H1 (cell line): ENCODE data around the gene CMBL. TPM values are rescaled to one million over a fixed set of nuclear protein-coding genes. Genes with fewer than 3 reads are reported as not detected.
"Not testable (repeated sequence)": the region's sequence is repeated elsewhere in the genome, so short reads cannot be mapped to it uniquely, and the experiment has no call there.

Experiments used
- CTCF ChIA-PET: fragments of 300-600 bp; sonication (Branson Sonifier 250); formaldehyde crosslinking; loops from one replicate; lab custom pipeline; 2021; ENCODE audit not compliant: partially characterized antibody; lab: Charles Lee
- POLR2A ChIA-PET: fragments of 300-600 bp; sonication (Branson Sonifier 250); formaldehyde crosslinking; loops from one replicate; lab custom pipeline; 2021; ENCODE audit warnings: inconsistent platforms; ENCODE audit not compliant: partially characterized antibody; lab: Charles Lee
- DNase-seq, 2 experiments: peaks; one replicate each; pipeline versions ENCODE4 v3.0.0 to v3.0.0-alpha.2; 2010 to 2022; ENCODE audit warnings: low spot score in 2 of 2, low read depth in 1 of 2, mixed read lengths in 1 of 2
- FAIRE-seq: peaks from 2 replicates; lab custom pipeline; 2011; peaks lifted over from hg19 to GRCh38; lab: Jason Lieb, UNC
- H2AFZ ChIP-seq: 2 replicates; pipeline ENCODE4 v1.8.1; 2012; ENCODE audit warnings: low read length, inconsistent platforms
- H2AK5ac ChIP-seq: 2 replicates; pipeline ENCODE4 v1.6.1; 2013; ENCODE audit warnings: low read depth, low read length
- H2BK120ac ChIP-seq: replicated peaks from 2 replicates; pipeline ENCODE3; 2013; ENCODE audit warnings: low read depth, low read length, inconsistent platforms
- H2BK12ac ChIP-seq: 2 replicates; pipeline ENCODE4 v1.6.1; 2013; ENCODE audit warnings: low read depth, low read length
- H2BK15ac ChIP-seq: 2 replicates; pipeline ENCODE4 v1.6.1; 2013; ENCODE audit warnings: low read length
- H2BK20ac ChIP-seq: 2 replicates; pipeline ENCODE4 v1.6.1; 2013; ENCODE audit warnings: low read length
- H2BK5ac ChIP-seq: 2 replicates; pipeline ENCODE4 v1.6.1; 2013; ENCODE audit warnings: low read depth, low read length
- H3K14ac ChIP-seq: 2 replicates; pipeline ENCODE4 v1.6.1; 2013; ENCODE audit warnings: inconsistent platforms; ENCODE audit not compliant: insufficient read length
- H3K18ac ChIP-seq: 2 replicates; pipeline ENCODE4 v1.6.1; 2013; ENCODE audit warnings: low read length; ENCODE audit errors: extremely low read depth
- H3K23ac ChIP-seq: 2 replicates; pipeline ENCODE4 v1.6.1; 2013; ENCODE audit warnings: inconsistent platforms; ENCODE audit not compliant: insufficient read length
- H3K23me2 ChIP-seq: 2 replicates; pipeline ENCODE4 v1.6.1; 2013; ENCODE audit warnings: low read depth, low read length
- H3K27ac ChIP-seq: 2 replicates; pipeline ENCODE4 v1.6.1; 2011; ENCODE audit warnings: low read depth, low read length, inconsistent platforms
- H3K27me3 ChIP-seq, 4 experiments: replicated peaks in 1 of 4; 1 replicate in 1 of 4; 2 replicates in 3 of 4; pipeline versions ENCODE4 v1.6.1 to v1.8.1; 2011 to 2013; ENCODE audit warnings: low read length in 3 of 4, mild to moderate bottlenecking in 3 of 4, inconsistent platforms in 2 of 4, mixed read lengths in 2 of 4, moderate library complexity in 1 of 4; ENCODE audit not compliant: control insufficient read depth in 3 of 4, insufficient read depth in 3 of 4; ENCODE audit errors: extremely low read depth in 1 of 4
- H3K36me3 ChIP-seq, 4 experiments: 2 replicates each; pipeline versions ENCODE4 v1.6.1 to v1.8.1; 2011 to 2013; ENCODE audit warnings: mild to moderate bottlenecking in 4 of 4, low read length in 3 of 4, moderate library complexity in 2 of 4, control low read depth in 1 of 4, inconsistent platforms in 1 of 4; ENCODE audit not compliant: insufficient read depth in 4 of 4, control insufficient read depth in 2 of 4
- H3K4ac ChIP-seq: replicated peaks from 2 replicates; pipeline ENCODE3; 2013; ENCODE audit warnings: low read length, low read depth, mixed read lengths, inconsistent platforms; ENCODE audit not compliant: insufficient read length
- H3K4me1 ChIP-seq, 4 experiments: replicated peaks in 1 of 4; 1 replicate in 1 of 4; 2 replicates in 3 of 4; pipeline versions ENCODE4 v1.6.1 to v1.8.1; 2011 to 2013; ENCODE audit warnings: low read length in 3 of 4, inconsistent platforms in 2 of 4, mixed read lengths in 1 of 4; ENCODE audit not compliant: insufficient read depth in 4 of 4, control insufficient read depth in 3 of 4
- H3K4me2 ChIP-seq, 2 experiments: 2 replicates each; pipeline versions ENCODE4 v1.6.1 to v1.8.1; 2011 to 2013; ENCODE audit warnings: low read depth in 2 of 2, low read length in 2 of 2, control low read depth in 1 of 2, inconsistent platforms in 1 of 2, mild to moderate bottlenecking in 1 of 2; ENCODE audit not compliant: insufficient read depth in 1 of 2
- H3K4me3 ChIP-seq, 4 experiments: fragments of 200-600, 300-600 bp in 1 of 4; sonication (generic), shearing (Covaris generic), sonication (Bioruptor Twin) in 1 of 4; 2 replicates each; pipeline versions ENCODE4 v1.5.1 to v1.8.1; 2011 to 2016; ENCODE audit warnings: low read length in 4 of 4, low read depth in 3 of 4, control low read depth in 2 of 4, inconsistent platforms in 2 of 4, mild to moderate bottlenecking in 2 of 4, mixed read lengths in 1 of 4, moderate library complexity in 1 of 4; ENCODE audit not compliant: insufficient read depth in 2 of 4; ENCODE audit errors: extremely low read depth in 1 of 4
- H3K56ac ChIP-seq: replicated peaks from 2 replicates; pipeline ENCODE3; 2013; ENCODE audit warnings: low read depth, mild to moderate bottlenecking, mixed read lengths, low read length, inconsistent platforms; ENCODE audit not compliant: insufficient read length
- H3K79me1 ChIP-seq: 2 replicates; pipeline ENCODE4 v1.6.1; 2013; ENCODE audit warnings: low read depth, low read length, control low read depth
- H3K79me2 ChIP-seq, 2 experiments: 2 replicates each; pipeline versions ENCODE4 v1.6.1 to v1.8.1; 2012 to 2013; ENCODE audit warnings: low read length in 2 of 2, mild to moderate bottlenecking in 2 of 2, inconsistent platforms in 1 of 2; ENCODE audit not compliant: insufficient read depth in 2 of 2, control insufficient read depth in 1 of 2
- H3K9ac ChIP-seq, 4 experiments: replicated peaks in 1 of 4; 1 replicate in 1 of 4; 2 replicates in 3 of 4; pipeline versions ENCODE4 v1.6.1 to v1.8.1; 2011 to 2013; ENCODE audit warnings: low read depth in 3 of 4, low read length in 3 of 4, control low read depth in 2 of 4, mild to moderate bottlenecking in 2 of 4, moderate library complexity in 2 of 4, inconsistent platforms in 1 of 4; ENCODE audit errors: extremely low read depth in 1 of 4
- H3K9me3 ChIP-seq, 2 experiments: 2 replicates each; pipeline versions ENCODE4 v1.6.1 to v1.8.1; 2012 to 2013; ENCODE audit warnings: mild to moderate bottlenecking in 2 of 2, moderate library complexity in 2 of 2, control low read depth in 1 of 2, inconsistent platforms in 1 of 2, low read depth in 1 of 2, low read length in 1 of 2, mixed read lengths in 1 of 2; ENCODE audit not compliant: insufficient read depth in 2 of 2
- H4K20me1 ChIP-seq, 2 experiments: replicated peaks in 1 of 2; 2 replicates each; pipeline versions ENCODE3 to v1.8.1; 2011 to 2013; ENCODE audit warnings: inconsistent platforms in 2 of 2, low read length in 2 of 2, mild to moderate bottlenecking in 1 of 2; ENCODE audit not compliant: insufficient read depth in 2 of 2, control insufficient read depth in 1 of 2
- H4K5ac ChIP-seq: 2 replicates; pipeline ENCODE4 v1.6.1; 2013; ENCODE audit warnings: low read length, low read depth, mixed read lengths, inconsistent platforms; ENCODE audit not compliant: insufficient read length
- H4K8ac ChIP-seq: 2 replicates; pipeline ENCODE4 v1.8.0; 2013; ENCODE audit warnings: mild to moderate bottlenecking, moderate library complexity, low read length, inconsistent platforms; ENCODE audit not compliant: insufficient read depth; ENCODE audit errors: extremely low read depth
- H4K91ac ChIP-seq: replicated peaks from 2 replicates; pipeline ENCODE3; 2013; ENCODE audit warnings: low read length, mixed read lengths, inconsistent platforms; ENCODE audit not compliant: insufficient read length
- WGBS, 2 experiments: shearing (Covaris generic) in 1 of 2; methylation state at CpG; one replicate each; pipeline versions ENCODE4 v1.1.6 to v1.1.7; 2013 to 2015; ENCODE audit warnings: low lambda C conversion rate in 2 of 2, mixed read lengths in 2 of 2, inconsistent platforms in 1 of 2, low coverage in 1 of 2, missing lambda C conversion rate in 1 of 2; ENCODE audit not compliant: insufficient replicate concordance in 2 of 2, insufficient coverage in 1 of 2, insufficient read length in 1 of 2; ENCODE audit errors: extremely low coverage in 1 of 2, missing lambda C conversion rate in 1 of 2; 5-methylcytosine and 5-hydroxymethylcytosine counted together
- polyA plus RNA-seq, 7 experiments: library from polyadenylated mRNA; depleted of rRNA in 3 of 7; stranded (reverse) in 5 of 7; unstranded in 2 of 7; fragments of >200 nt in 5 of 7; fragments of 200-250 nt in 2 of 7; gene quantifications; 1 replicate in 5 of 7; 2 replicates in 1 of 7; 4 replicates in 1 of 7; pipeline versions ENCODE4 v1.2.1 to v1.2.3, GENCODE V29; 2011 to 2013; ENCODE audit warnings: missing spikeins in 2 of 7, mixed read lengths in 2 of 7
- total RNA-seq: library from RNA; stranded (reverse); fragmentation: NEBNext Ultra II Directional; extraction: Animal tissue kit (Norgen Biotek cat#: 25700); gene quantifications from 2 replicates; pipeline ENCODE4 v1.2.1, GENCODE V29; 2021

The CMBL gene
- total and polyA plus RNA-seq, 2 of the 8 experiments (the other 6 are each of a cell fraction or from before 2014, with no cell fraction given) = 27.9 to 32.1 TPM

GRCh38 chr5:10285362-10285761 is 22.3 kb downstream of the CMBL start:
- CTCF ChIA-PET = interaction anchor here (1.3 to 4.8 kb wide), 5 partner anchors 19 to 138 kb away, joined by 3 to 28 read pairs (median 6); partner anchors contain the start of gene MARCHF6
- POLR2A ChIA-PET, H2BK5ac ChIP-seq: not testable (repeated sequence)

More at GRCh38 chr5:10285362-10285761, 22.3 kb downstream of the CMBL start:
- not testable (repeated sequence) for H3K27ac ChIP-seq, H3K56ac ChIP-seq, FAIRE-seq, H4K8ac ChIP-seq, H3K4me1 ChIP-seq, H3K14ac ChIP-seq, H2BK15ac ChIP-seq, H4K91ac ChIP-seq, H3K4me3 ChIP-seq, H4K20me1 ChIP-seq, H2BK12ac ChIP-seq, H3K18ac ChIP-seq, H3K23ac ChIP-seq, H3K79me2 ChIP-seq, H2AFZ ChIP-seq, H2BK120ac ChIP-seq, H2BK20ac ChIP-seq, H3K27me3 ChIP-seq, H3K23me2 ChIP-seq, H3K4me2 ChIP-seq, H3K4ac ChIP-seq, H3K9me3 ChIP-seq, H2AK5ac ChIP-seq, H4K5ac ChIP-seq, H3K36me3 ChIP-seq, DNase-seq, H3K9ac ChIP-seq, H3K79me1 ChIP-seq
- WGBS, 2 experiments = 89% methylated on average over 7 of the region's 8 CpGs; no CpG with 5 or more reads in 1 of the 2 experiments
